Hypothalamus (tissue), 51 donors: ENCODE data around the gene PRR5L.

Source experiments
- DNase-seq, 51 donors: peaks; one replicate each; lab custom pipeline; 2025; lab: John Stamatoyannopoulos, UW

PRR5L gene

GRCh38 chr11:36278531-36279282 is 17.4 kb upstream of the PRR5L start:
- DNase-seq = peak in 22 of 51 donors; percentile 6 to 73 (median 44)

- no peak for DNase-seq
These were observed 15.6 kb upstream of the PRR5L start for GRCh38 chr11:36280531-36280930.

GRCh38 chr11:36281850-36282249 is 14.2 kb upstream of the PRR5L start:
- DNase-seq = no peak

- DNase-seq = no peak
These were observed 13.2 kb upstream of the PRR5L start for GRCh38 chr11:36282926-36283325.

GRCh38 chr11:36288442-36289225 is 7.5 kb upstream of the PRR5L start:
- peak in 1 of 51 donors; percentile 46 for DNase-seq

- DNase-seq = peak; percentile 80 to 98 (median 92)
These were observed 6.7 kb upstream of the PRR5L start, which contains the start of gene COMMD9 for GRCh38 chr11:36289226-36289852. Gene COMMD9 (minus strand): TSS chr11:36289424. CDS start chr11:36289412, 12 bp downstream.

- DNase-seq = peak in 1 of 51 donors; percentile 38
These were observed 3.8 kb upstream of the PRR5L start for GRCh38 chr11:36292311-36292722.

- peak in 1 of 51 donors; percentile 41 for DNase-seq
These were observed 926 bp downstream of the PRR5L start for GRCh38 chr11:36296884-36297543.

GRCh38 chr11:36300650-36301049 is 4.6 kb downstream of the PRR5L start:
- peak in 33 of 51 donors; percentile 9 to 75 (median 43) for DNase-seq

GRCh38 chr11:36304351-36304750 is 8.3 kb downstream of the PRR5L start:
- no peak for DNase-seq

GRCh38 chr11:36305047-36305446 is 9.0 kb downstream of the PRR5L start:
- DNase-seq = no peak

GRCh38 chr11:36306888-36307287 is 10.8 kb downstream of the PRR5L start:
- DNase-seq = no peak

GRCh38 chr11:36308577-36308976 is 12.5 kb downstream of the PRR5L start:
- DNase-seq = no peak

- DNase-seq = peak in 2 of 51 donors; percentile 4 to 8
These were observed 13.7 kb downstream of the PRR5L start for GRCh38 chr11:36309779-36310178.

GRCh38 chr11:36311926-36312595 is 16.0 kb downstream of the PRR5L start:
- no peak for DNase-seq

GRCh38 chr11:36312611-36313472 is 16.8 kb downstream of the PRR5L start:
- DNase-seq = no peak

- no peak for DNase-seq
These were observed 17.8 kb downstream of the PRR5L start for GRCh38 chr11:36313750-36314433.

GRCh38 chr11:36314434-36314767 is 18.3 kb downstream of the PRR5L start:
- DNase-seq = no peak

- no peak for DNase-seq
These were observed 20.0 kb downstream of the PRR5L start for GRCh38 chr11:36316049-36316448.
